H54 (cell line): ENCODE data around the gene CRACDL.

Experiments used
- DNase-seq: peaks from one replicate; pipeline ENCODE4 v3.0.0; 2011; ENCODE audit warnings: low spot score, mixed read lengths; ENCODE audit not compliant: insufficient read length
- FAIRE-seq: peaks from 3 replicates; lab custom pipeline; 2011; peaks lifted over from hg19 to GRCh38; lab: Jason Lieb, UNC
- POLR2A ChIP-seq: IDR thresholded peaks from 2 replicates; pipeline ENCODE4 v1.6.1; 2011; ENCODE audit warnings: low read depth, mild to moderate bottlenecking, low read length

Gene CRACDL

DNA sequence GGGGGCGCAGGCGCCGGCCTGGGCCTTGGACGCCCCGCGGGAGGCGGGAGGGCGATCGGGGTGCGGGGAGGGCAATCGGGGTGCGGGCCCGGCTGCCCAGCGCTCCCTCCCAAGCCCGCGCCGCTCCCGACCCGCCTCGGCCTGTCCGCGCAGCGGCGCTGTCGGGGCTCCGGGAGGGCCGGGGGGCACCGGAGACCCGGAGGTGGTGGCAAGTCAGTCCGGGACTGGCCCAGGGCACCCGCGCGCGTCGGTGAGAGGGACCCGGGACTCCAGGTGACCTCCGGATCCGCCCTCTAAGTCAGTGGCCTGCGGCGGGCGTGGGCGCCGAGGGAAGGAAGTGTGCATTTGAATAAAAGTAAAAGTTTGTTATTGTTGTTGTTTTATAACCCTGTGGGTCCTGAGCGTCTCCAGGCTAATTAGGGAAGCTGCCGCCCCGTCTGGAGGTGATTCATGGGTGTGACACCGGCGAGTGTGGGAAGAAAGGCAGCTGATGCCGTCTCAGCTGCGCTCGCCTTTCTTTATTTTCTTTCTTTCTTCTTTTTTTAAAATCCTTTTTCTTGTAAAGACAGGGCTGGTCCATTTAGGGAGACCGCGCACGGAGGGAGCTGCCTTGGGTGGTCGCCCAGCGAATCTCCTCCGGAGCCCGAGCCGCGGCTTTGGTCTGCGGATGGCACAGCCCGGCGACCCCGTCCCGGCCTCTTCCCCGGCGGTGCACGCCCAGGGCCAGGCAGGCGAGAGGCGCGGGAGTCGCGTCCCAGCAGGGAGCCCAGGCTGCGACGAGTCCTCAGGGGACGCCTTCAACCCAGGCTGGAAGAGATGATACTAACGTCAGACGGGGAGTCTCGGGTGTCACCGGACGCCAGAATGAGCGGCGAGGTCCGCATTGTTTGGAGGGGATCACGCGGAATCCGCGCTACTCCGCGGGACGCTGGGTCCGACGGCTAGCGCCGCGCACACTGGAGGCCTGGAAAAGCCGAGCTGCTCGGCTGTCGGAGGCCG, 627 bp upstream of the CRACDL start:
- TF ChIP-seq POLR2A, result no peak
- DNase-seq, result no peak
- no peak for FAIRE-seq

DNA sequence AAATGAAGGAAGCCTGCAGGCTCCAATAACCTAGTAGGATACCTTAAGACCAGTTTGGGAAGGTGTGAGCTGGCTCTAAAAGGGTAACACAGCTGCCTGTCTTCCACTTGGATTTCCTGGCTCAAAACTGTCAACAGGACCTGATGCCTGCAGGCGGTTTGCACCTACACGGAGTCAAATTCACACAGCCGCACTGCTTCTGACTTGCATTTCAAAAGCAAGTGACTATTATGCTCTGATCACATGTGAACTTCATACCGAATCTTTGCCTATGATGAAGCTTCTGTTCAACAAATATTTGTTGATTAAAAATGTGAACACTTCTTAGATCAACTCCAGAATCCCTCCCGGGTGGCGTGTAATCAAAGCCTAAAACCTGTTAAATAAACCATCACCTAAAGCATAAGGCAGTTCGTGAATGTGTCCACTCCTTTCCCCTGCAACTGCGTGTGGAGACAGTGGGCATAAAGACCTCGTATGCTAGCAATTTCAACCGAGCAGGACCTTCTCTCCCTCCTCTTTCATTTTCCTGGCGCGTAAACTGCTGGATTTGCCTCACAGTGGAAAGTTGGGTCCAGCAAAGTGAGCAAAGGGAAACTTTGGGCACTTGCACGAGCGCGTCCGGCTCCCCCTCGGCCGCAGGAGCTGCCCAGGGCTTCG, 784 bp downstream of the CRACDL start:
- DNase-seq, result no peak
- no peak for FAIRE-seq
- no peak for TF ChIP-seq POLR2A

DNA sequence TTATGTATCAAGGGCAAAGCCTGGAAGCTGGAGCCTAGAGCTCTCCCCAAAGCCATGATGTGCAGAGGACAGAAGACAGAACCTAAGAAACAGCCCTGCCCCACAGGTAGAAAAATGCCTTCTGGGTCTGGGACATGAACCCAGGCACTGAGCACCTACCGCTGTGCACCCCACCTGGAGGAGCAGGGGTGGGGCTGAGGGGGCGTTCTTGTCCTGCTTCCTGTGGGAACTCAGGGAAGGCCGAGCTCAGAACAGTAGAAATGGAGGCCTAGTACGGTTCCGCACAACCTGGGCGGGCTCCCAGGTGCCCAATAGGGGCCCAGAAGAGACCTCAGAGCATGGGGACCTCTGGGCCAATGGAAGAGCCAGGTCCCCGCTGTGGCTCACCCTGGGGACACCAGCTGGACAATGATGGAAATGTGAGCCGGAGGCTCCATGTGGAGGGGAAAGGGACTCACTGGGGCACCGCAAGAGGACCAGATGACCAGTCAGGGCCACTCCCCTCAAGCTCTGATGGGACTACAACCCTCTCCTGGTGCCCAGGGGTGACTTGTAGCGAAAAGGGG, 3.2 kb downstream of the CRACDL start:
- no peak for DNase-seq
- FAIRE-seq, result no peak
- no peak for TF ChIP-seq POLR2A

DNA sequence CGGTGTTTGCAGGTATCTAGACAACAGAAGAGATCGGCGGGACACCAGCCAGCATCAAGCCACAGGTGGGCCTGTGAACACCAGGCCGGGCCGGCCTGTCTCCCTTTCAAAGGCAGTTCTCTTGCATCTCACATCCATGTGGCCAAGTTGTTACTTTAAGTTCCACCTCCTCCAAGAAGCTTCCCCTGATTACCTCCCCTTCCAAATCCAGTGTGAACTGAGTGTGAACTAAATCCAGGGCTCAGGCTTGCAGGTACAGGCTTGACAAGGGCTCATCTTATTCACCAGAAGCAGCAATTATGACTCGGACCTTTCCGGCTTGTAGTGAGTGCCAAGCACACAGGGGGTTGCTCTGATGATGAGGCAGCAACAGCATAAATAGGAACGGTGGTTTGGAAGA, 3.9 kb downstream of the CRACDL start:
- no peak for TF ChIP-seq POLR2A

DNA sequence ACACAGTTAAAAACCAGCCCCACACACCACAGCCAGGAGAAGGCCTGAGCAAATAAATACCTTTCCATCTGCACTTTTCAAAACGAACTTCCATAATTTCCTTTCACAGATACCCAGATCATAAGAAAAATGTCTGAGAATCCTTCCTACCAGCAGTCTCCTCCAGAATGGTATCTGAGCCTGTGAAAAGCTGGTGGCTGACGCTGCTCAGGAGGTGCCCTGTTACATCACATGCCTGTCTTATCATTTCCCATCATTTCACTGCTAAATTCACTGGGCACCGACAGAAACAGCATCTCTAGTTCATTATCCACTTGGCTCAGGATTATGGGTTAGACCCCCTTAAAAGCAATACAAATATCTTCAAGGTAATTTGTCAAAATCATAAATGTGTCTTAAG, 4.4 kb downstream of the CRACDL start:
- DNase-seq, result no peak

More for the DNA sequence above, 3.9 kb downstream of the CRACDL start:
- DNase-seq (no peak), FAIRE-seq (no peak)

DNA sequence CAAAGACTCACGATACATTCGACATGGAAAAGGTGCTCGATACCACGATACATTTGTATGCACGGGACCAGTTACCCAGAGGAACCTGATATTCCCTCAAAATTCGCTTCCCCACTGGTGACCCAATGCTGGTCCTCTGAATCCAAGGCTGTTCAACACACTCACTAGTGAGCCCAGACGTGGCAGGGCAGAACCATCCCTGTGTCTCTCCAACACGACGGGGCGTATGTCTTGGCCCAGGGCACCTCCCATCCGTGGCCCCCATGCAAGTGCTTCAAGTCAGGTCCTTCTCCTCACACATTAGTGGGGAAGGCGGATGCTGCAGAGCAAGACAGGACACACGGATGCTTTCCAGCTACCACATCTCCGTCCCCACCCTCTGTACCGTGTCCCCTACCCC, 6.1 kb downstream of the CRACDL start:
- TF ChIP-seq POLR2A, result no peak
- FAIRE-seq, result no peak
- DNase-seq, result no peak

More for the DNA sequence above, 4.4 kb downstream of the CRACDL start:
- TF ChIP-seq POLR2A, result no peak
- no peak for FAIRE-seq

DNA sequence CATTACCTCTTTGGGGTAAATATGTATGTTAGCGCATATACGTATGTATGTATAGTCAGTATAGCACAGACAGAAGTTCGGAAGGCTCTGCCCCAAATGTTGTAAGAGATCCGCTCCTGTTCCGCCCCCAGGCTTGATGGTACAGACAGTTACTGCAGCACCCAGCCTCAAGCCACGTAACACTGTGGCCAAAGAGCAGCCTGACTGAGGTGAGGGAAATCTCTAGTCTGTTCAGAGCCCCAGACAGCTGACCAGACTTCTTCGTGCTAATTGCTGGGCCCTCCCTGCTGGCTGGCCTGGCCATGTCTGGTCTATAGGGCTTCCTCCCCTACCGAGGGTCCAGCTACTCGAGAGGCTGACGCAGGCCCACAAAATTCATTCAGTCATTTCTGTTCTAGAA, 7.8 kb downstream of the CRACDL start:
- TF ChIP-seq POLR2A, result no peak
- no peak for FAIRE-seq
- no peak for DNase-seq

DNA sequence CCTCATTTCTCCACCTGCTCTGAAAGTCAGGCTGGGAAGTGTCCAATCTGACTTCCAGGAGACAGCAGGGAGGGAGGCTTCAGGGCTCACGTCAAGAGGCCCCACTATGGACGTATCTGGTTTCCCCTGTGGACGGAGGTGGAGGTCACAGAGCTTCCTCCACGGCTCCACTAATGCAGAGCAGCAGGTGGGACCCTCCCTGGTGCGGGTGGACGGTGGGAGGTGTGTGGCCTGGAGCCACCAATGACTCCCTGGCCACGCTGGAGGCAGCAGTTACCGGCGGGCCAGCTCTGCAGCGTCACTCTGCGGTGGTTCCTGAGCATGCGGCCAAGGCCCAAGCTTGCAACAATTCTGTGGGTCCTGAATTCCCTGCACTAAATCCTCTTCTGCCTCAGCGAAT, 9.0 kb downstream of the CRACDL start:
- FAIRE-seq, result no peak
- DNase-seq, result no peak
- no peak for TF ChIP-seq POLR2A

DNA sequence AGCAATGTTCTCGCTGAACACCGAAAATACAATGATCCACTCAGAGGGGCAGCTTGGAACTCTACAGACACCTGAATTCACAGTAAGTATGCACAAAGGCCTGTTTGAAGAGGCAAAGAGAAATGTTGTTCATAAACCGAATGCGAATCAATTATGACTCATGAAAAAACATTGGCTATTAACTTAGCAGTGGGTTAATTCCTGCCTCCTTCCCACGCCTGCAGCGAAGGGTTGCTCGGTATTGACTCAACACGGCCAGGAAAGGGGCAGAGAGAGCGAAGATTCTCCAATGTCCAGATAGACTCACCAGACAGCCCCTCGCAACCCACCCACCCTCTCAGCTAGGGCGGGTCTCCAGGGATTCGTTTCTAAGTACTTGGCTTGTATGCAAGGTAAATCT, 9.4 kb downstream of the CRACDL start:
- no peak for TF ChIP-seq POLR2A
- FAIRE-seq (no peak), DNase-seq (no peak)

DNA sequence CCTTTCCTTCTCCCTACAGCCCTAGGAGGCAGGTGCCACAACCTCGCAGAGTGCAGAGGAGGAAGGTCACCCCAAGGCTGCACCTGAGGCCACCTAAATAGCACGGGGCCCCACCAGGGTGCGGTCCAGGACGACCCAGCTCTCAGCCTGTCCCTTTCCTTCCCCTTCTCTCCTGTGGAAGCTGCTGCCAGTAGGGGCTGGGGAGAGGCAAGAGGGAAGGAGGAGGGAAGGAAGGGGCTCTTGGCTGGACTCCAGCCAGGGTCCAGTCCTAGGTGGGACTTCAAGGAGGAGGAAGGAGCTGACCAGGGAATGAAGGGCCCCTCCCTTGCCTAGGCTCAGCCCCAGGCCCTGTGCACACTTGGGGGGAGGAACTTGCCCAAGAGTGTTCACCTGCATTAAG, 11.1 kb downstream of the CRACDL start:
- TF ChIP-seq POLR2A, result no peak
- DNase-seq, result no peak
- no peak for FAIRE-seq

DNA sequence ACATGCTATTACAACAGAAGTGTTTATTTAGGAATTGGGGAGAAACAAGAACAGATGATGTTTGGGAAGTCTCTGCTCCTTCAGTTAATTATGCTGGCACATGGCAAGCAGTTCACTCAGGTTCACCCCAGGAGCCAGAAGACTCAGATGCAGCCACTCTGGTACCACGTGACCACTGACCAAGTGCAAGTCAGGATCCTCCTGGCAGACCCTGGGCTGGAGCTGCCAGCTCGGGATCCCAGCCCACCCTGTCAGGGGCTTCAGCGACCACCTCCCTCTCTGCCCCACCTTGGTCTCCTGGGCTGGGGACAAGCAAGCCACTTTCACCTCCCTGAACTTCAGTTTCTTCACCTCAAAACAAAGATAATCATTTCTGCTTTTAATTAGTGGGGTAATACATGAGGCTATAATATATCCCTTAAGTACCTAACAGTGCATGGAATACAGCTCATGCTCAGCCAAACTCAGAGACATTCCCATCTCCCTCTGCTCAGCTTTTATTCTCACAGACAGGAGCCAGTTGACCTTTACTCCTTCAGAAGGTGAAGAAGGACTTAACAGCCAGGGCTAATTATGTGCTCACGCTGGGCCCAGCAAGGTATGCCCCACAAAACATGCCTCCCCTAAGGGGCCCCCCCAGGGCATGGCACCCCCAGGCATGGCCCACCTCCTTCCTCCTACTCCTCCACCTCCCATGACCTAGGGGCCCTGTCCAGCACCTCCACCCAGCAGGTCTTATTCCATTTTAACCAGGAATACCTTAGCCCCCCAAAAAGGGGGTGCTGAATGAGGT, 11.8 kb downstream of the CRACDL start:
- FAIRE-seq, result no peak
- TF ChIP-seq POLR2A, result no peak
- no peak for DNase-seq

DNA sequence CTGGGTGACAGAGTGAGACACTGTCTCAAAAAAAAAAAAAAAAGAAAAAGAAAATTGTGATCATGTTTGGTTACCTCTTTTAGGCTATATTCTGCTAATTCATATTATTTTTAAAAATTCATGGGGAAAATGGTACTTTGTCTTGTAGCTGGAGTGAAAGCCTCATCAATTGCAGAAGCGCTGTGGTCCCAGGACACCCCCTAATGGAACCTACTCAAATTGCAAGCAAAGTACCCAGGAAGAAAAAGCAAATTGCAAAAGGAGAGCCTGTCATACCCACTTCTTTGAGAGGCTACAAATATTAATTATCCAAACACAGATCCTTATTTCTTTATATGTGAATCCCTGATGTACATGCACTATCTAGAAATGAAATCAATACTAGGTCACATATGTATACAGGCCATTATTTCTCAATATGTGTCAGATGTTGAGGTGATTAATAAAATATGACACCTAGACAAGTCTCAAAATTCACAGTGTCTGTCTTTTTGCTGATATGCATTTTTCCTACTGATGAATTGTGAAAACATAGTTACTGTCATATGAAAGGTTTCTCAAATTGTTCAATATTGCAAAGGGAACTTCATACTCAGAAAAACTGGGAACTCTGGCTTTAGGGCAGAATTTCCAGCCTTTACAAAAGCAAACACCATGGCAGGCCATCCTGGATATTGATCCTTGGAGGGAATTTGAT, 12.6 kb downstream of the CRACDL start:
- no peak for FAIRE-seq
- TF ChIP-seq POLR2A, result no peak
- DNase-seq, result no peak

DNA sequence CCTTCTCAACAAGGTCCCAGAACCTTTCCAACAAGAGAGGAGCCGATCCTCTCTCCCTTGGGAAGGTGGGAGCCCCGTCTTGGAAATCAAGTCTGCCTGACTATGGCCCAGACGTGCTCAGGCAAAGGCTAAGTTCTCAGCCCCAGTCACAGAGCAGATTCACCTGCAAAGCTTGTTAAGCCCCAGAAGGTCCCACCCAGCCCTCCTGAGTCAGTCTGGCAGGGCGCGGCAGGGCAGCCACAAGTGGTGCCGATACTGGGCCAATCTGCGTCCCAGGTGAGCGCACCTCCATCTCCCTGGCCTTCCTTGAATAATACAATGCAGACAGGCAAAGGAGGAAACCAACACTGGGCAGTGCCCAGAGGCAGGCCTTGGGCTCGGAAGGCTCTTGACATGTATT, 15.0 kb downstream of the CRACDL start:
- no peak for TF ChIP-seq POLR2A
- DNase-seq (no peak), FAIRE-seq (no peak)
